GM12878 (cell line): ENCODE results near the gene MYB.

ENCODE experiments used
- CTCF ChIP-seq, 3 experiments: IDR thresholded peaks in 2 of 3; conservative IDR thresholded peaks in 1 of 3; 2 replicates each; pipeline ENCODE4 v1.5.1; 2011; ENCODE audit warnings: low read depth in 3 of 3, low read length in 3 of 3, mild to moderate bottlenecking in 3 of 3, control low read depth in 2 of 3, moderate library complexity in 2 of 3, inconsistent platforms in 1 of 3, mixed read lengths in 1 of 3; ENCODE audit not compliant: control insufficient read depth in 2 of 3, insufficient read depth in 1 of 3; ENCODE audit errors: extremely low read depth in 1 of 3
- HDAC6 ChIP-seq: fragments of 200-600 bp; sonication (generic); IDR thresholded peaks from one replicate; pipeline ENCODE4 v1.8.0; 2017; ENCODE audit warnings: antibody characterized with exemption; ENCODE audit not compliant: unreplicated experiment
- MAX ChIP-seq: IDR thresholded peaks from 2 replicates; pipeline ENCODE4 v1.6.1; 2012; ENCODE audit warnings: low read depth, low read length, improper control_type of control experiment
- NFYB ChIP-seq: IDR thresholded peaks from 2 replicates; pipeline ENCODE4 v1.6.1; 2011; ENCODE audit warnings: low read depth, mild to moderate bottlenecking, low read length, improper control_type of control experiment, moderate library complexity; ENCODE audit not compliant: insufficient read depth
- SKIL ChIP-seq: fragments of 450-650 bp; IDR thresholded peaks from 2 replicates; pipeline ENCODE4 v1.6.1; 2017; ENCODE audit warnings: mild to moderate bottlenecking, low read depth, inconsistent platforms; ENCODE audit not compliant: poor library complexity, severe bottlenecking
- STAT3 ChIP-seq: IDR thresholded peaks from 2 replicates; pipeline ENCODE4 v1.6.1; 2011; ENCODE audit warnings: low read depth, low read length, improper control_type of control experiment
- TBL1XR1 ChIP-seq: IDR thresholded peaks from 2 replicates; pipeline ENCODE4 v1.6.1; 2012; ENCODE audit warnings: low read depth, low read length, improper control_type of control experiment
- USF1 ChIP-seq: IDR thresholded peaks from 2 replicates; pipeline ENCODE4 v1.6.1; 2011; ENCODE audit warnings: borderline replicate concordance, low read depth, mild to moderate bottlenecking, moderate library complexity, mixed read lengths, low read length; ENCODE audit not compliant: insufficient read depth; ENCODE audit errors: extremely low read length

- TF ChIP-seq NFYB, result no peak
- TF ChIP-seq CTCF (IDR thresholded peaks at IDR 0.05 in 2 of 3, conservative IDR thresholded peaks at IDR 0.05 in 1 of 3; ENCODE audit: control insufficient read depth in 2 of 3, extremely low read depth in 1 of 3, insufficient read depth in 1 of 3, low read depth in 3 of 3, low read length in 3 of 3), result peak; percentile 64 to 93 (median 93)
- TF ChIP-seq STAT3, result no peak
- TF ChIP-seq MAX, result no peak
- no peak for TF ChIP-seq USF1
- TF ChIP-seq HDAC6, result no peak
- peak; percentile 19 for TF ChIP-seq SKIL
- TF ChIP-seq TBL1XR1, result no peak
These were observed 18.2 kb upstream of the MYB start for GRCh38 chr6:135162678-135163439.
